Measurements from ENCODE around the gene NXPE4. TPM values are rescaled to one million over a fixed set of nuclear protein-coding genes. Genes with fewer than 3 reads are reported as not detected.

The NXPE4 gene
- total and polyA plus RNA-seq, 9 donors = 0.35 TPM; not detected in 8

GRCh38 chr11:114563077-114563476 is 32.5 kb downstream of the NXPE4 start:
- Histone ChIP-seq H3K9me3 (no peaks in the 10 kb centered on the region), H3K27me3 (no peaks in the 10 kb centered on the region), H3K4me1 (ENCODE audit: insufficient read depth) (no peaks in the 10 kb centered on the region), H3K36me3 (no peaks in the 10 kb centered on the region), H3K27ac (no peak overlapping the region), H3K4me3 (no peak overlapping the region)
- 39 to 44% (median 41%) methylated on average over 2 of the region's 2 CpGs for WGBS, 3 donors
- no peak for TF ChIP-seq CTCF (IDR thresholded peaks at IDR 0.05)
- no peak for TF ChIP-seq POLR2A (IDR thresholded peaks at IDR 0.05)
- TF ChIP-seq EP300 (IDR thresholded peaks at IDR 0.05) = no peak
- DNase-seq = no peak
- intact Hi-C loops (cut with DNase I) = no loop called here

GRCh38 chr11:114562166-114562916 is 33.2 kb downstream of the NXPE4 start:
- 5 to 13% (median 12%) methylated on average over 3 of the region's 3 CpGs for WGBS, 3 donors
- no peak for DNase-seq
- H3K27me3 ChIP-seq = no peaks in the 10 kb centered on the region
- no peaks in the 10 kb centered on the region for H3K36me3 ChIP-seq
- no peaks in the 10 kb centered on the region for H3K4me1 ChIP-seq (ENCODE audit: insufficient read depth)
- H3K9me3 ChIP-seq = no peaks in the 10 kb centered on the region
- H3K4me3 ChIP-seq = no peak overlapping the region
- intact Hi-C loops (cut with DNase I) = no loop called here
- H3K27ac ChIP-seq = no peak overlapping the region
- no peak for TF ChIP-seq POLR2A (IDR thresholded peaks at IDR 0.05)
- TF ChIP-seq EP300 (IDR thresholded peaks at IDR 0.05) = no peak
- TF ChIP-seq CTCF (IDR thresholded peaks at IDR 0.05) = no peak

- intact Hi-C loops (cut with DNase I) = no loop called here
- Histone ChIP-seq H3K27me3 (no peaks in the 10 kb centered on the region), H3K36me3 (no peaks in the 10 kb centered on the region), H3K4me1 (ENCODE audit: insufficient read depth) (no peaks in the 10 kb centered on the region), H3K27ac (no peak within 1 kb of the TSS), H3K4me3 (no peak within 1 kb of the TSS), H3K9me3 (no peaks in the 10 kb centered on the region)
- TF ChIP-seq EP300 (IDR thresholded peaks at IDR 0.05) (no peak), POLR2A (IDR thresholded peaks at IDR 0.05) (no peak), CTCF (IDR thresholded peaks at IDR 0.05) (no peak)
- DNase-seq = no peak
- 61 to 66% (median 62%) methylated on average over 4 of the region's 4 CpGs for WGBS, 3 donors
These were observed 35.9 kb downstream of the NXPE4 start, which contains the start of gene NXPE1 for GRCh38 chr11:114559425-114560310. TSS of gene NXPE1 (minus strand) at chr11:114559881. CDS start at chr11:114551201, 8,680 bp downstream.

- intact Hi-C loops (cut with DNase I) = no loop called here
- Histone ChIP-seq H3K27ac (no peak overlapping the region), H3K4me1 (ENCODE audit: insufficient read depth) (no peaks in the 10 kb centered on the region), H3K36me3 (no peaks in the 10 kb centered on the region), H3K9me3 (no peaks in the 10 kb centered on the region), H3K27me3 (no peaks in the 10 kb centered on the region), H3K4me3 (no peak overlapping the region)
- 31 to 41% (median 34%) methylated on average over 1 of the region's 1 CpG for WGBS, 3 donors
- TF ChIP-seq POLR2A (IDR thresholded peaks at IDR 0.05) = no peak
- no peak for TF ChIP-seq CTCF (IDR thresholded peaks at IDR 0.05)
- TF ChIP-seq EP300 (IDR thresholded peaks at IDR 0.05) = no peak
- no peak for DNase-seq
These were observed 39.5 kb downstream of the NXPE4 start for GRCh38 chr11:114556135-114556534.

Measured in ovary (tissue), 9 donors.